ENCODE data around the gene LAMC3. TPM values are rescaled to one million over a fixed set of nuclear protein-coding genes. Genes with fewer than 3 reads are reported as not detected.
A peak's percentile ranks its signal among the peaks of the same experiment; 100 is the strongest.

The LAMC3 gene
- total RNA-seq, 1 donor from 2014 or later, result 0.03 TPM

- intact Hi-C loops (cut with DNase I), result no loop called here
- ATAC-seq (ENCODE audit: poor library complexity) (no peak), DNase-seq (no peak)
These were observed 8.0 kb upstream of the LAMC3 start for GRCh38 chr9:131001021-131001420.

- no peak for ATAC-seq (ENCODE audit: poor library complexity)
- no peak for DNase-seq
- intact Hi-C loops (cut with DNase I), result no loop called here
These were observed 7.0 kb upstream of the LAMC3 start for GRCh38 chr9:131001990-131002389.

GRCh38 chr9:131006601-131007000 lies 2.4 kb upstream of the LAMC3 start:
- intact Hi-C loops (cut with DNase I), result no loop called here
- ATAC-seq (ENCODE audit: poor library complexity) (no peak), DNase-seq (no peak)

GRCh38 chr9:131008086-131008485 lies 888 bp upstream of the LAMC3 start:
- DNase-seq, result no peak
- intact Hi-C loops (cut with DNase I), result no loop called here
- ATAC-seq (ENCODE audit: poor library complexity), result no peak

GRCh38 chr9:131008563-131008908 lies 438 bp upstream of the LAMC3 start:
- DNase-seq, result no peak
- no peak for ATAC-seq (ENCODE audit: poor library complexity)
- intact Hi-C loops (cut with DNase I), result no loop called here

GRCh38 chr9:131010482-131011273 lies 1.7 kb downstream of the LAMC3 start:
- ATAC-seq (ENCODE audit: poor library complexity) (no peak), DNase-seq (peak; percentile 17)
- intact Hi-C loops (cut with DNase I), result no loop called here

GRCh38 chr9:131011274-131012022 lies 2.5 kb downstream of the LAMC3 start:
- ATAC-seq (ENCODE audit: poor library complexity) (no peak), DNase-seq (no peak)
- intact Hi-C loops (cut with DNase I), result no loop called here

GRCh38 chr9:131012023-131012334 lies 3.0 kb downstream of the LAMC3 start:
- ATAC-seq (ENCODE audit: poor library complexity) (no peak), DNase-seq (no peak)
- intact Hi-C loops (cut with DNase I), result no loop called here

GRCh38 chr9:131012396-131012917 lies 3.5 kb downstream of the LAMC3 start:
- no peak for ATAC-seq (ENCODE audit: poor library complexity)
- DNase-seq, result no peak
- intact Hi-C loops (cut with DNase I), result no loop called here

GRCh38 chr9:131013015-131013755 lies 4.2 kb downstream of the LAMC3 start:
- ATAC-seq (ENCODE audit: poor library complexity) (no peak), DNase-seq (no peak)
- intact Hi-C loops (cut with DNase I), result no loop called here

GRCh38 chr9:131013771-131014676 lies 5.0 kb downstream of the LAMC3 start:
- ATAC-seq (ENCODE audit: poor library complexity) (no peak), DNase-seq (peak; percentile 39)
- intact Hi-C loops (cut with DNase I), result no loop called here

GRCh38 chr9:131015112-131015511 lies 6.1 kb downstream of the LAMC3 start:
- no peak for ATAC-seq (ENCODE audit: poor library complexity)
- intact Hi-C loops (cut with DNase I), result no loop called here
- peak; percentile 15 for DNase-seq

- ATAC-seq (ENCODE audit: poor library complexity), result no peak
These were observed 7.0 kb downstream of the LAMC3 start for GRCh38 chr9:131015876-131016397.

GRCh38 chr9:131017067-131017466 lies 8.1 kb downstream of the LAMC3 start:
- no peak for ATAC-seq (ENCODE audit: poor library complexity)
- intact Hi-C loops (cut with DNase I), result no loop called here
- DNase-seq, result no peak

More at GRCh38 chr9:131015876-131016397, 7.0 kb downstream of the LAMC3 start:
- intact Hi-C loops (cut with DNase I), result no loop called here
- no peak for DNase-seq

- DNase-seq (no peak), ATAC-seq (ENCODE audit: poor library complexity) (no peak)
- intact Hi-C loops (cut with DNase I), result no loop called here
These were observed 9.6 kb downstream of the LAMC3 start for GRCh38 chr9:131018621-131019020.

GRCh38 chr9:131019388-131020239 lies 10.6 kb downstream of the LAMC3 start:
- DNase-seq (no peak), ATAC-seq (ENCODE audit: poor library complexity) (no peak)
- intact Hi-C loops (cut with DNase I), result no loop called here

GRCh38 chr9:131020388-131020787 lies 11.4 kb downstream of the LAMC3 start:
- ATAC-seq (ENCODE audit: poor library complexity) (no peak), DNase-seq (no peak)
- intact Hi-C loops (cut with DNase I), result no loop called here

Data from Right ventricle myocardium superior (tissue), 1 donor.